ENCODE measurements around the gene GPR176. TPM values are rescaled to one million over a fixed set of nuclear protein-coding genes. Genes with fewer than 3 reads are reported as not detected.

Gene GPR176
- total RNA-seq, 1 experiment from 2014 or later, result 9.8 TPM

- peaks cover 6% of the 10 kb centered on the region for H3K4me1 Mint-ChIP-seq (ENCODE audit: low read depth, unreplicated experiment)
- no peaks in the 10 kb centered on the region for H3K4me1 ChIP-seq
- no peak overlapping the region for H3K4me3 ChIP-seq (ENCODE audit: low read depth, low read length)
- no peaks in the 10 kb centered on the region for H3K27me3 Mint-ChIP-seq (ENCODE audit: insufficient read depth, unreplicated experiment)
- no peaks in the 10 kb centered on the region for H3K36me3 Mint-ChIP-seq (ENCODE audit: insufficient read depth, unreplicated experiment)
- TF ChIP-seq, protein P1, sequence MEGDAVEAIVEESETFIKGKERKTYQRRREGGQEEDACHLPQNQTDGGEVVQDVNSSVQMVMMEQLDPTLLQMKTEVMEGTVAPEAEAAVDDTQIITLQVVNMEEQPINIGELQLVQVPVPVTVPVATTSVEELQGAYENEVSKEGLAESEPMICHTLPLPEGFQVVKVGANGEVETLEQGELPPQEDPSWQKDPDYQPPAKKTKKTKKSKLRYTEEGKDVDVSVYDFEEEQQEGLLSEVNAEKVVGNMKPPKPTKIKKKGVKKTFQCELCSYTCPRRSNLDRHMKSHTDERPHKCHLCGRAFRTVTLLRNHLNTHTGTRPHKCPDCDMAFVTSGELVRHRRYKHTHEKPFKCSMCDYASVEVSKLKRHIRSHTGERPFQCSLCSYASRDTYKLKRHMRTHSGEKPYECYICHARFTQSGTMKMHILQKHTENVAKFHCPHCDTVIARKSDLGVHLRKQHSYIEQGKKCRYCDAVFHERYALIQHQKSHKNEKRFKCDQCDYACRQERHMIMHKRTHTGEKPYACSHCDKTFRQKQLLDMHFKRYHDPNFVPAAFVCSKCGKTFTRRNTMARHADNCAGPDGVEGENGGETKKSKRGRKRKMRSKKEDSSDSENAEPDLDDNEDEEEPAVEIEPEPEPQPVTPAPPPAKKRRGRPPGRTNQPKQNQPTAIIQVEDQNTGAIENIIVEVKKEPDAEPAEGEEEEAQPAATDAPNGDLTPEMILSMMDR (IDR thresholded peaks at IDR 0.05; ENCODE audit: insufficient read depth in 1 of 2, low read depth in 1 of 2, low read length in 1 of 2, severe bottlenecking in 1 of 2, unreplicated experiment in 1 of 2), result no peak
- no peak overlapping the region for H3K27ac Mint-ChIP-seq (ENCODE audit: unreplicated experiment)
- ChIA-PET POLR2A (no interaction called here), CTCF (no interaction called here)
- BruUV-seq (replicated peaks), result no TSS peak
- H3K9me3 Mint-ChIP-seq (ENCODE audit: unreplicated experiment), result no peaks in the 10 kb centered on the region
- no peak for DNase-seq
- H3K27me3 ChIP-seq (replicated peaks; ENCODE audit: control insufficient read depth, insufficient read depth, low read length), result no peaks in the 10 kb centered on the region
- intact Hi-C loops (cut with micrococcal nuclease; ENCODE audit: unreplicated experiment), result no loop called here
- no peak overlapping the region for H3K4me3 Mint-ChIP-seq (ENCODE audit: unreplicated experiment)
- H3K9me3 ChIP-seq, result no peaks in the 10 kb centered on the region
- H3K36me3 ChIP-seq (ENCODE audit: control insufficient read depth, insufficient read depth, low read length), result no peaks in the 10 kb centered on the region
Measured at GRCh38 chr15:39776068-39776467, 144.0 kb downstream of the GPR176 start.

- Mint-ChIP-seq H3K4me1 (ENCODE audit: low read depth, unreplicated experiment) (peaks cover 6% of the 10 kb centered on the region), H3K4me3 (ENCODE audit: unreplicated experiment) (no peak overlapping the region), H3K36me3 (ENCODE audit: insufficient read depth, unreplicated experiment) (no peaks in the 10 kb centered on the region), H3K9me3 (ENCODE audit: unreplicated experiment) (no peaks in the 10 kb centered on the region), H3K27ac (ENCODE audit: unreplicated experiment) (no peak overlapping the region), H3K27me3 (ENCODE audit: insufficient read depth, unreplicated experiment) (no peaks in the 10 kb centered on the region)
- ChIA-PET CTCF (interaction anchor here (0.6 to 0.7 kb wide), 2 partner anchors 88 to 106 kb away, joined by 3 read pairs; no protein-coding TSS in a partner anchor), POLR2A (no interaction called here)
- H3K4me1 ChIP-seq, result no peaks in the 10 kb centered on the region
- H3K9me3 ChIP-seq, result no peaks in the 10 kb centered on the region
- DNase-seq, result no peak
- H3K36me3 ChIP-seq (ENCODE audit: control insufficient read depth, insufficient read depth, low read length), result no peaks in the 10 kb centered on the region
- H3K4me3 ChIP-seq (ENCODE audit: low read depth, low read length), result no peak overlapping the region
- TF ChIP-seq, protein P1 (IDR thresholded peaks at IDR 0.05; ENCODE audit: insufficient read depth in 1 of 2, low read depth in 1 of 2, low read length in 1 of 2, severe bottlenecking in 1 of 2, unreplicated experiment in 1 of 2), result no peak
- no TSS peak for BruUV-seq (replicated peaks)
- H3K27me3 ChIP-seq (replicated peaks; ENCODE audit: control insufficient read depth, insufficient read depth, low read length), result no peaks in the 10 kb centered on the region
- intact Hi-C loops (cut with micrococcal nuclease; ENCODE audit: unreplicated experiment), result no loop called here
Measured at GRCh38 chr15:39774688-39775267, 145.3 kb downstream of the GPR176 start.

DNA sequence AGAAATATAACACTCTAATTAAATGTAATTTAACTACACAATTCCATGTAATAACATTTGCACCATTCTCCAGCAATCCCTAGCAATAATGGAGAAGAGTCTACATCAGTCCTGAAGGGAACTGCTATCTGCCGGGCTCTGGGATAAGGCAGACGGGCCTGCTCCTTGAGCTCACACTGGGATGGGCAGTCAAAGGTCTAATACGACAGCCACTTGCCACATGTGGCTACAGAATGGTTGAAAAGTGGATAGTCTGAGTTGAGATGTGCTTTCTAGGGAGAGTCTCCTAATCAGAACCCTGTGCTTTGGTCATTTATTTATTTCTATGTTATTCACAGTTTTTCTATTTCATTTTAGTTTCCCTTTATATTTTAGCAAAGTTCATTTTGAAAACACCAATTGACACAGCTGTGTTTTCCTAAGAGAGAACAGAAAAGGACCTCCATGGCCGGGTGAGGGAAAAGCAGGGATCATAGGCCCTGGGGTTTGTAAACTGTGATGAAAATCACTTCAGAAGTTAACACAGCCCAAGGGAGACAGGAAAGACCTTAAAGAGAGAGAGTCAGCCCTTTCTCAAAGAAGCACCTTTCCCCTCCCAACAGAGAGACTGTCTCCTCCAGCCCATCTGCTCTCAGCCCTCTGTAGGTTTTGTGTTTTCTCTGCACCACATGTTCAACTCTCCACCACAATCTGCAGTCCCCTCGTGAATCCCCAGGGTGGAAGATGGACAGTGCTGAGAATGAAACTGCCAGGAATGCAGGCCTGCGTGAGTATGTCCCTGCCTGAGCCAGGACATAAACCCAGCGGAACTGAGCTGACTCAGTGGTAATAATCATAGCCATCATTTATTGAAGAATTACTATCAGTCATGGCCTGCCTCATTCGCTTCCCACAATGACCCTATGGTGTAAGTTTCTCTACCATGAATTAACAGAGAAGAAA, 149.0 kb downstream of the GPR176 start:
- CTCF ChIA-PET, result no interaction called here
- intact Hi-C loops (cut with micrococcal nuclease; ENCODE audit: unreplicated experiment), result no loop called here
- no peaks in the 10 kb centered on the region for H3K36me3 ChIP-seq (ENCODE audit: control insufficient read depth, insufficient read depth, low read length)
- H3K4me1 Mint-ChIP-seq (ENCODE audit: low read depth, unreplicated experiment), result no peaks in the 10 kb centered on the region
- no peaks in the 10 kb centered on the region for H3K36me3 Mint-ChIP-seq (ENCODE audit: insufficient read depth, unreplicated experiment)
- POLR2A ChIA-PET, result no interaction called here
- BruUV-seq (replicated peaks), result no TSS peak
- H3K9me3 Mint-ChIP-seq (ENCODE audit: unreplicated experiment), result no peaks in the 10 kb centered on the region
- DNase-seq, result no peak
- no peak overlapping the region for H3K4me3 ChIP-seq (ENCODE audit: low read depth, low read length)
- H3K27me3 ChIP-seq (replicated peaks; ENCODE audit: control insufficient read depth, insufficient read depth, low read length), result no peaks in the 10 kb centered on the region
- no peak overlapping the region for H3K4me3 Mint-ChIP-seq (ENCODE audit: unreplicated experiment)
- no peaks in the 10 kb centered on the region for H3K27me3 Mint-ChIP-seq (ENCODE audit: insufficient read depth, unreplicated experiment)
- H3K9me3 ChIP-seq, result no peaks in the 10 kb centered on the region
- no peak overlapping the region for H3K27ac Mint-ChIP-seq (ENCODE audit: unreplicated experiment)
- TF ChIP-seq, protein P1 (IDR thresholded peaks at IDR 0.05; ENCODE audit: insufficient read depth in 1 of 2, low read depth in 1 of 2, low read length in 1 of 2, severe bottlenecking in 1 of 2, unreplicated experiment in 1 of 2), result no peak
- H3K4me1 ChIP-seq, result no peaks in the 10 kb centered on the region
